ENCODE measurements around the gene RNF213.
"Not testable (repeated sequence)": the region's sequence is repeated elsewhere in the genome, so short reads cannot be mapped to it uniquely, and the experiment has no call there.

The RNF213 gene

GRCh38 chr17:80396157-80397033 is 135.7 kb downstream of the RNF213 start:
- DNase-seq: no peak

GRCh38 chr17:80397034-80397387 is 136.4 kb downstream of the RNF213 start:
- DNase-seq: no peak

- DNase-seq: no peak
These were observed 137.0 kb downstream of the RNF213 start for GRCh38 chr17:80397686-80398085.

GRCh38 chr17:80401086-80401485 is 140.4 kb downstream of the RNF213 start:
- not testable (repeated sequence) for DNase-seq

- not testable (repeated sequence) for DNase-seq
These were observed 141.4 kb downstream of the RNF213 start for GRCh38 chr17:80402102-80402501.

GRCh38 chr17:80402959-80403358 is 142.3 kb downstream of the RNF213 start:
- DNase-seq: no peak

GRCh38 chr17:80406146-80406545 is 145.5 kb downstream of the RNF213 start:
- no peak for DNase-seq

- DNase-seq: not testable (repeated sequence)
These were observed 147.3 kb downstream of the RNF213 start for GRCh38 chr17:80407917-80408316.

- DNase-seq: no peak
These were observed 148.2 kb downstream of the RNF213 start for GRCh38 chr17:80408872-80409271.

- no peak for DNase-seq
These were observed 149.0 kb downstream of the RNF213 start for GRCh38 chr17:80409626-80410025.

GRCh38 chr17:80410441-80411087 is 149.9 kb downstream of the RNF213 start:
- not testable (repeated sequence) for DNase-seq

GRCh38 chr17:80413771-80414507 is 153.3 kb downstream of the RNF213 start:
- no peak for DNase-seq

GRCh38 chr17:80414508-80414802 is 153.8 kb downstream of the RNF213 start:
- DNase-seq: no peak

GRCh38 chr17:80414803-80415625 is 154.4 kb downstream of the RNF213 start, which contains the start of gene ENDOV:
ENDOV (plus strand) TSS chr17:80415167; CDS start chr17:80415195, 28 bp downstream.
- DNase-seq: peak; percentile 96

- no peak for DNase-seq
These were observed 155.0 kb downstream of the RNF213 start for GRCh38 chr17:80415626-80416137.

GRCh38 chr17:80416260-80416939 is 155.7 kb downstream of the RNF213 start:
- DNase-seq: no peak

- no peak for DNase-seq
These were observed 156.3 kb downstream of the RNF213 start for GRCh38 chr17:80416940-80417293.

- DNase-seq: no peak
These were observed 157.9 kb downstream of the RNF213 start for GRCh38 chr17:80418589-80418988.

- DNase-seq: no peak
These were observed 158.6 kb downstream of the RNF213 start for GRCh38 chr17:80419255-80419654.

- no peak for DNase-seq
These were observed 160.9 kb downstream of the RNF213 start for GRCh38 chr17:80421381-80422090.

GRCh38 chr17:80422276-80422675 is 161.6 kb downstream of the RNF213 start:
- no peak for DNase-seq

Measured in CD4-positive, alpha-beta T cell treated with Interleukin-17A for 4 hours (primary cell).